ENCODE results near the gene TXNDC17.
"Not testable (repeated sequence)": the region's sequence is repeated elsewhere in the genome, so short reads cannot be mapped to it uniquely, and the experiment has no call there.

The TXNDC17 gene

GRCh38 chr17:6641247-6641863 is 495 bp downstream of the TXNDC17 start:
- H3K27me3 Mint-ChIP-seq (ENCODE audit: low read depth): no peaks in the 10 kb centered on the region
- H3K4me1 Mint-ChIP-seq (ENCODE audit: low read depth): peaks cover 36% of the 10 kb centered on the region
- peak; percentile 17 for DNase-seq (ENCODE audit: low spot score)
- H3K36me3 Mint-ChIP-seq (ENCODE audit: low read depth): peaks cover 34% of the 10 kb centered on the region
- peak overlapping the region; percentile 94 for H3K27ac Mint-ChIP-seq
- peak overlapping the region; percentile 96 for H3K4me3 Mint-ChIP-seq
- H3K9me3 Mint-ChIP-seq: no peaks in the 10 kb centered on the region

- peaks cover 40% of the 10 kb centered on the region for H3K4me1 Mint-ChIP-seq (ENCODE audit: low read depth)
- H3K27me3 Mint-ChIP-seq (ENCODE audit: low read depth): no peaks in the 10 kb centered on the region
- DNase-seq (ENCODE audit: low spot score): no peak
- no peak overlapping the region for H3K27ac Mint-ChIP-seq
- H3K4me3 Mint-ChIP-seq: peak overlapping the region; percentile 74
- no peaks in the 10 kb centered on the region for H3K9me3 Mint-ChIP-seq
- H3K36me3 Mint-ChIP-seq (ENCODE audit: low read depth): peaks cover 34% of the 10 kb centered on the region
Measured at GRCh38 chr17:6642592-6642991, 1.7 kb downstream of the TXNDC17 start.

DNA sequence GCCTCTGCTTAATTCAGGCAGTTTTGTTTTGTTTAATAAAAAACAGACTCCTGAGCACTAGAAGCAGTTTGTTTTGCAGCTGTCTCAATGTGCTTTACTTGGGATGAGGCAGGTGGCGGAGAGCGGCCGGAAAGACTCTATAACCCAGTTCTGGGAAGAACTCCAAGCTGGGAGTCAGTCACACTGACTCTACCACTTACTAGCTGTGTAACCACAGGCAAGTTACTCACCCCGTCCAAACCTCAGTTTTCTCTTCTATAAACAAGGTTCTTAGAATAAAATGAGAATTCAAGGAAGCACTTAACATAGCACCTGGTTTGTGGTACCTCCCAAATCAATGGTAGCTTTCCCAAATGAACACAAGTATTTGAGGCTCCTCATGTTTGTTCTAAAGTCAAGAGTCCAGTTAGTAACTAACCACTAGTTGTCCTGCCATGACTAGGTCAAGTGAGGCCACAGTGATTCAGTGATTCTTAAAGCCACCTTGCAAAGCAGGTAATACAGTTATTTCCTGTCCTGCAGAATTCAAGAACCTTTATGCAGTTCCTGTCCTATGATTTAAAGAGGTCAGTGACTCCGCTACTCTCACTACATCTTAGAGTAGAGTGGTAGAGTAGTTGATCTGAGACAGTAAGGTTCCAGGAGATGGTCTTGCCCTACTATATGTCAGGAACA is 2.7 kb downstream of the TXNDC17 start:
- Mint-ChIP-seq H3K9me3 (no peaks in the 10 kb centered on the region), H3K36me3 (ENCODE audit: low read depth) (peaks cover 41% of the 10 kb centered on the region), H3K4me3 (peak overlapping the region; percentile 16), H3K4me1 (ENCODE audit: low read depth) (peaks cover 41% of the 10 kb centered on the region), H3K27me3 (ENCODE audit: low read depth) (no peaks in the 10 kb centered on the region), H3K27ac (peak overlapping the region; percentile 32)
- DNase-seq (ENCODE audit: low spot score): no peak

GRCh38 chr17:6648181-6648580 is 7.3 kb downstream of the TXNDC17 start:
- Mint-ChIP-seq H3K27me3 (ENCODE audit: low read depth) (peaks cover 5% of the 10 kb centered on the region), H3K4me3 (peak overlapping the region; percentile 16), H3K27ac (no peak overlapping the region), H3K4me1 (ENCODE audit: low read depth) (peaks cover 43% of the 10 kb centered on the region), H3K36me3 (ENCODE audit: low read depth) (peaks cover 37% of the 10 kb centered on the region), H3K9me3 (no peaks in the 10 kb centered on the region)
- DNase-seq (ENCODE audit: low spot score): no peak

DNA sequence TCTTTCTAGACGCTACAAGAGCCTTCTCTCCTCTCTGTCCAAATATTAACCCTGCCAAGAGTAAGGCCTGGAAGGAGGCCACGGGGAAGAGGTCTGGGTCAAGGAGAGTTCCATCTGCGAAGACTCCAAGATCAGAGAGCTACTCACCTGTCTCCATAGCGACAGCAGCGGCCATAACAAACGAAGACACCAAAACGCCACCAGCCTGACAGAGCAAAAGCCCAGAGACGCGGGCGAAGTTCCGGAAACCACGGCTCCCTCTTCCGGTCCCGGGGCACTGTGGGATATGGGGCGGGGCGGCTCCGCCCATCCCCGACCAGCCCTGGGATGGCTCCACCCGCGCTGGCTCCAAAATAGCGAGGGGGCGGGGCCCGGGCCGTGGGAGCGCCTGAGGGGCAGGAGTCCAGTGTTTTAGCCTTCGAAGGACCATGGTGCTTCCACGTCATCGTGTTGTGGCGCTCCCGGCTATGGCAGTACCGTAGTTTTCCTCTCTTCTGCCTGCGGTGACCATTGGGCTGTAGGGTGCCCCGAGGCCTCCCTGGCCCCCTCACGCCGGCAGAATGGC is 10.6 kb downstream of the TXNDC17 start, which contains the start of the genes C17orf100 and MED31:
Gene C17orf100 (plus strand): TSS at position 409 of the 565 bp plus-strand sequence. CDS start 152 bp downstream, at position 561.
Gene MED31 (minus strand): TSS at position 252 of the 565 bp plus-strand sequence. CDS start 77 bp downstream, at position 175.
- H3K4me3 Mint-ChIP-seq: peak within 1 kb of the TSS; percentile 99
- peaks cover 55% of the 10 kb centered on the region for H3K4me1 Mint-ChIP-seq (ENCODE audit: low read depth)
- peak within 1 kb of the TSS; percentile 100 for H3K27ac Mint-ChIP-seq
- H3K36me3 Mint-ChIP-seq (ENCODE audit: low read depth): peaks cover 19% of the 10 kb centered on the region
- peak; percentile 95 for DNase-seq (ENCODE audit: low spot score)
- H3K9me3 Mint-ChIP-seq: no peaks in the 10 kb centered on the region
- H3K27me3 Mint-ChIP-seq (ENCODE audit: low read depth): peaks cover 28% of the 10 kb centered on the region

- Mint-ChIP-seq H3K27me3 (ENCODE audit: low read depth) (peaks cover 28% of the 10 kb centered on the region), H3K4me3 (peak overlapping the region; percentile 56), H3K36me3 (ENCODE audit: low read depth) (peaks cover 19% of the 10 kb centered on the region), H3K4me1 (ENCODE audit: low read depth) (peaks cover 53% of the 10 kb centered on the region), H3K9me3 (no peaks in the 10 kb centered on the region), H3K27ac (no peak overlapping the region)
- DNase-seq (ENCODE audit: low spot score): no peak
Measured at GRCh38 chr17:6651919-6652452, 11.1 kb downstream of the TXNDC17 start.

- Mint-ChIP-seq H3K4me3 (peak overlapping the region; percentile 84), H3K4me1 (ENCODE audit: low read depth) (peaks cover 52% of the 10 kb centered on the region), H3K9me3 (no peaks in the 10 kb centered on the region), H3K36me3 (ENCODE audit: low read depth) (peaks cover 7% of the 10 kb centered on the region), H3K27me3 (ENCODE audit: low read depth) (peaks cover 38% of the 10 kb centered on the region), H3K27ac (no peak overlapping the region)
- no peak for DNase-seq (ENCODE audit: low spot score)
Measured at GRCh38 chr17:6654841-6655731, 14.2 kb downstream of the TXNDC17 start.

DNA sequence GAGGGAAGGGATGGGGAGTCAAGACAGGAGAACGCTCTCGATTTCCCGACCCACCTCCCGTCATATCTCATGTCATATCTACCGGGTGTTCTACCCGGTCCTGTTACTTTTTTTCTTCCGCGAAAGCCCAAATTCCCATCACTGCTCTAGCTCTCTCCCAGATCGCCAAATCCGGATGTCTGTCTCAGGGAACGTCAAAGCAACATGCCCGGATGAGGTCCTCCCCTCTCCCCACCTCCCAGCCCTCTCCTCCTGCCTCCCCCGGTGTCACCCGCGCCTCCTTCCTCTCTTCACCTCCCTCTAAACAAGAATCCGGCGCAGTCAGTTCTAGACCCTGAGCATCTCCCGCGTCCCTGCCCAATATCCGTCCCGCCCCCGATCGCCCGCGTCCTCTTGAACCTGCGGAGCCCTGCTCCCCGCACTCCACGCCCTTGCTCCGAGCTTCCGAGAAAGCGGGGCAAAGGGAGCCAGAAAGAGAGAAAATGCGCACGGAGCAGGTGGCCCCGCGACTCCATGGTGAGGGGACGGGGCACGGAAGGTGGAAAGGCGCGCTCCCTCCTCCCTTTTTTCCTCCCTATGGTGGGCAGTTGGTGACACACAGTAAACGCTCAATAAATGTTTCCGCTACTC is 15.0 kb downstream of the TXNDC17 start:
- peaks cover 39% of the 10 kb centered on the region for H3K27me3 Mint-ChIP-seq (ENCODE audit: low read depth)
- H3K4me3 Mint-ChIP-seq: peak overlapping the region; percentile 84
- not testable (repeated sequence) for H3K27ac Mint-ChIP-seq; DNase-seq (ENCODE audit: low spot score); H3K9me3 Mint-ChIP-seq; H3K36me3 Mint-ChIP-seq (ENCODE audit: low read depth)
- H3K4me1 Mint-ChIP-seq (ENCODE audit: low read depth): peaks cover 54% of the 10 kb centered on the region

DNA sequence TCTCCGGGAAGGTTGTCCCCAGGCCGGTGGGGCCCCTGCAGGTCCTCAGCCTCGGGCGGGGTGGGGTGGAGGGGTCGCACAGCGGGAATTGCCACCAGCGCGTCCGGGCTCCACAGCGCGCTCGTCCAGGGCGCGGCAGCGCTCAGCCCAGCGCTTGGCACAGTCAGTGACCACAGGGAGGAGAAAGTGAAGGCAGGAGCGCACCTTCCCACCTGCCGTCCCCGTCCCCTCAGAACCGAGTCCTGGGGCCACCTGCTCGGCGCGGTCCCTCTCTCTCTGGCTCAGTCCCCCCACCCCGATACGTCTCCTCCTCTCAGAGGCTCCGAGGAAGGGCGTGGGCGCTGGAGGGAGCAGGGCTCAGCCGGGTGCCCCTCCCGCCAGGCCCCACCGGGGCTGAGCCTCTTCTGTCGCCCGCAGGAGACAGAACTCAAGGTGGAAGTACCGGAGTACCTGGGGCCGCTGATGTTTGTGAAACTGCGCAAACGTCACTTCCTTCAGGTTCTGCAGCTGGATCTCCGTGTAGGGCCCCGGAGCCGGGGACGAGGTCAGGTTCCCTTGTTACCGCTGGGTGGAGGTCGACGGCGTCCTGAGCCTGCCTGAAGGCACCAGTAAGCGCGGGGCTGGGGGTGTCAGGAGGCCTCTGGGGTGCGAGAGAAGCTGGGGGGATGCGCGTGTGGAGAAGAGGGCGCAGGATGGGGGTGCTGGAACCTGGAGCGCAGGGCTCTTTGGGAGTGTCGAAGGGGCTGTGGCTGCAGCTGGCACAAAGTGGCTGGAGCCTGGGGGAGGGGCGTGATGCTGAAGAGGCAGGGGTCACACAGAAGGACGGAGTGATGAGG is 16.2 kb downstream of the TXNDC17 start:
- Mint-ChIP-seq H3K4me1 (ENCODE audit: low read depth) (peaks cover 62% of the 10 kb centered on the region), H3K27me3 (ENCODE audit: low read depth) (peaks cover 46% of the 10 kb centered on the region), H3K4me3 (peak overlapping the region; percentile 90)
- not testable (repeated sequence) for H3K9me3 Mint-ChIP-seq; H3K27ac Mint-ChIP-seq; H3K36me3 Mint-ChIP-seq (ENCODE audit: low read depth)
- DNase-seq (ENCODE audit: low spot score): peak; percentile 39

DNA sequence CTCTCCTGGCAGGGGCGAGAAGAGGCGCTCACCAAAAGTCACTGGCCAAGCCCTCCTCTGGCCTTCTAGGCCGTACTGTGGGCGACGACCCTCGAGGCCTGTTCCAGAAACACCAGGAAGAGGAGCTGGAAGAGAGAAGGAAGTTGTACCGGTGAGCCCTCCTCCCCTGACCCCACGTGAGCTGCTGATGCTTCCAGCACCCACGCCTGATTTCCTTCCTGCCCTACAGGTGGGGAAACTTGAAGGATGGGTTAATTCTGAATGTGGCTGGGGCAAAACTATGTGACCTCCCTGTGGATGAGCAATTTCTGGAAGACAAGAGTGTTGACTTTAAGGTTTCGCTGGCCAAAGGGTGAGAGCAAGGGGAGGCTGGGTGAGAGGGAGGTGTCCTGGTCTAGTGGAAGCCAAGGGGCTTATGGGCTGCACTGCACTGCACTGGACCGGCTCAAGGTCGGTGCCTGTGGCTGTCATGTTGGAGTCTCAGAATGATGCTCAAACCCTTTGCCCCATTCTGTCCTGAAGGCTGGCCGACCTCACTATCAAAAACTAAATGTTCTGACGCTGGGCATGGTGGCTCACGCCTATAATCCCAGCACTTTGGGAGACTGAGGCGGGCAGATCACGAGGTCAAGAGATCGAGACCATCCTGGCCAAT is 16.9 kb downstream of the TXNDC17 start:
- Mint-ChIP-seq H3K27ac (no peak overlapping the region), H3K9me3 (no peaks in the 10 kb centered on the region), H3K36me3 (ENCODE audit: low read depth) (peaks cover 6% of the 10 kb centered on the region), H3K4me1 (ENCODE audit: low read depth) (peaks cover 55% of the 10 kb centered on the region), H3K27me3 (ENCODE audit: low read depth) (peaks cover 45% of the 10 kb centered on the region), H3K4me3 (peak overlapping the region; percentile 90)
- DNase-seq (ENCODE audit: low spot score): no peak

DNA sequence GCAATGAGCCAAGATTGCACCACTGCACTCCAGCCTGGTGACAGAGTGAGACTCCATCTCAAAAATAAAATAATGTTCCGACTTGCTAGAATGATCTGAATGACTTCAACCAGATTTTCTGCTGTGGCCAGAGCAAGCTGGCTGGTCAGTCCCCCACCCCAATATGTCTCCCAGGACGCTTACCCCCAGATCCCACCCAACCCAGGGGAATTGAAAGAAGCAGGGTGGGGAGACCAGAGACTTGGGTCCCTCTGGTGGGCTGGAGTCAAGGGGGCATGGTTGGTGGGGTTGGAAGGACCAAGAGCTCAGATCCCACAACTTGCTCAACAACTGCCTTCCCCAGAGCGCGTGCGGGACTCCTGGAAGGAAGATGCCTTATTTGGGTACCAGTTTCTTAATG is 17.6 kb downstream of the TXNDC17 start:
- DNase-seq (ENCODE audit: low spot score); H3K27ac Mint-ChIP-seq; H3K36me3 Mint-ChIP-seq (ENCODE audit: low read depth); H3K9me3 Mint-ChIP-seq: not testable (repeated sequence)
- Mint-ChIP-seq H3K4me1 (ENCODE audit: low read depth) (peaks cover 48% of the 10 kb centered on the region), H3K4me3 (peak overlapping the region; percentile 34), H3K27me3 (ENCODE audit: low read depth) (peaks cover 43% of the 10 kb centered on the region)

DNA sequence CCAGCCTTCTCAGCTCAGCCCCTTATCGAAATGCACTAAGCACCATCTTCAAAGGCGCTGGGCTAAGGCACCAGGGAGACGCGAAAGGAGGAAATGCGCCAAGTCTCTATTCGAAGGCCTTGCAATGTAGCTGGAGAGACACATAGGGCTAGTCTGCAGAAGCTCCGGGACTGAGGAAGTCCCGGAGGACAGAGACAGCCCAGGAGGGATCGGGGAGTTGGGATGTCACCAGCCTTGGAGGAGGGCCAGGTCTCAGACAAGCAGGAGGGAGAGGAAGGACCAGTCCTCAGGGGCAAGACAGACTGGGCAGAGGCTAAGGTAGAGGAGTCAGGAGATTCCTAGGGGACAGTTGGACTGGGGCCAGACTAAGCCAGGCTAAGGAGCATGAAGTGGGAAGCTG is 19.2 kb downstream of the TXNDC17 start:
- Mint-ChIP-seq H3K9me3 (no peaks in the 10 kb centered on the region), H3K4me3 (peak overlapping the region; percentile 55), H3K27me3 (ENCODE audit: low read depth) (peaks cover 35% of the 10 kb centered on the region), H3K36me3 (ENCODE audit: low read depth) (peaks cover 4% of the 10 kb centered on the region), H3K27ac (no peak overlapping the region), H3K4me1 (ENCODE audit: low read depth) (peaks cover 39% of the 10 kb centered on the region)
- no peak for DNase-seq (ENCODE audit: low spot score)

Data from T-helper 2 cell treated with Interferon-gamma antibody and Interleukin-4, amounts not matched to agents 5 μg/mL and 100 μg/mL, for 36 hours (primary cell).